ENCODE results near the gene CNTN1.

- TF ChIP-seq CTCF (IDR thresholded peaks at IDR 0.05) (no peak), POLR2A (IDR thresholded peaks at IDR 0.05) (no peak)
Observed at GRCh38 chr12:41064411-41064810, 372.2 kb downstream of the CNTN1 start.
